HT-29 (cell line): ENCODE measurements around the gene ATP10A. TPM values are rescaled to one million over a fixed set of nuclear protein-coding genes. Genes with fewer than 3 reads are reported as not detected.
A peak's percentile ranks its signal among the peaks of the same experiment; 100 is the strongest.
"Not testable (repeated sequence)": the region's sequence is repeated elsewhere in the genome, so short reads cannot be mapped to it uniquely, and the experiment has no call there.

Source experiments
- DNase-seq: peaks from one replicate; pipeline ENCODE4 v3.0.0-alpha.2; 2015; ENCODE audit warnings: low spot score
- total RNA-seq: library from RNA; depleted of rRNA; stranded (reverse); fragments of >200 nt; shearing (Covaris generic); gene quantifications from 2 replicates; pipeline ENCODE4 v1.2.3, GENCODE V29; 2014

The ATP10A gene
- total RNA-seq, 1 experiment from 2014 or later: not detected

DNA sequence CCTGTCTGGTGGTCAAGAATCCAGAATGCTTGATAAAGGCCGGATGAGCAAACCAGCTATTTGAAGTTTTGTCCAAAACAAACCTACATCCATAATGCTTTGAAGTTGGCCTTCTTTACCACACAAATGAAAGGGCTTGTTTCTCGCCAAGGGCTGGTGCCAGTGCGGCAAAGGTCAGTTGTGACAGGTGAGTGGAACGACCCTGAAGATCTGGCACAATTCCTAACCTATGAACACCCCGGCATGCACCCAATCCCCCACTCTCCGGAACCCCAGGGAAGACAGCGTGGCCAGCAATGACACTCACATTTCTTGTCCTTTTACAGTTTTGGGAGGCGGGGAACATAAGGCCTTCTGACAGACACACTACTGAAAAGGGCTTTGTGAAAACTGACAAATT is 90.6 kb downstream of the ATP10A start:
- DNase-seq: no peak

GRCh38 chr15:25771736-25772135 is 91.4 kb downstream of the ATP10A start:
- DNase-seq: not testable (repeated sequence)

DNA sequence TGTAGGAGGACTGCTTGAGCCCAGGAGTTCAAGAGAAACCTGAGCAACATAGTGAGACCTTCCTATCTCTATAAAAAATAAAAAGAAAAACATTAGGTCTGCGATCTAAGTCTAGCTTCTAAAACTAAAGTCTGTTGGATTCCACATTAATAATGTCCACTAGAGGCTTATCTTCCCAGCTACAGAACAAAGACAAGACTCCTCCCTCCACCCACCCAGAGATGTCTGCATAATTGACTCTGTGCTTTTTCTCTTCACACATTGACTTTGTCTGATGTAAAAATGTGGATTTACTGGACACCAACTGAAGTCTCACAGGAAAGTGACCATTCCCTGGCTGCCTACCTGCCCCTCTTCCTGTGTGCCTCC is 91.8 kb downstream of the ATP10A start:
- no peak for DNase-seq

DNA sequence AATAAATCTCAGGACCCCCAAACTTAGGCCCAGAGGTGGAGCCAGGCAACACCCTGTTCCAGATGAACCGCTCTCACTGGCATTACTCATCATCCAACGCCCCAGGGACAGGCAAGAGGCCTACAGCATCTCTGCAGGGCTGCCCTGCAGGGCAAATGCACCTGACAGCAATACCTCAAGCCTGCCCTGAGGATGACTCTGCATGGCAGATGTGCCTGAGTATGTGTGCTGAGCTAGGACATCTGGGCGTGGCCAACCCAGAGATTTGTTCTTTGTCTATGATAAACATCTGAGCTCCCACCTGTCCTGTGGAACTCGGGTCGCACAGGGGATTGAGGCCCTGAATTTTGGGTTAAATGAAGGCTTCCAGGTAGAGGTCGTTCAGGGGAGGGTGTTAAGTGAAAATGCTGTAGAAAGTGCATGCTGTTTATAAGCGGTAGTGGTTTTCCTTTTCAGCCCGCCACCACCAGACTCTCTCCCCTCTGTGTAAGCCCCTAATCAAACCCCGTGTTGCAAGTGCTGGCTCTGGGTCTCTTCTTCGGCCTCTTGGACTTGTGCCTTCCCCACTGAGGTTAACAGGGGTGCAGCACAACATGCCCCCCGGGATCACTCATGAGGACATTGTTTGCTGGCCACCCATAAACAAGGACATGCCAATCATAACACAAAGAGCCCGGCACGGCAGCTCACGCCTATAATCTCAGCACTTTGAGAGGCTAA is 92.3 kb downstream of the ATP10A start:
- DNase-seq: no peak

GRCh38 chr15:25770031-25770430 is 93.1 kb downstream of the ATP10A start:
- DNase-seq: no peak

- no peak for DNase-seq
These were observed 94.9 kb downstream of the ATP10A start for GRCh38 chr15:25768271-25768670.

DNA sequence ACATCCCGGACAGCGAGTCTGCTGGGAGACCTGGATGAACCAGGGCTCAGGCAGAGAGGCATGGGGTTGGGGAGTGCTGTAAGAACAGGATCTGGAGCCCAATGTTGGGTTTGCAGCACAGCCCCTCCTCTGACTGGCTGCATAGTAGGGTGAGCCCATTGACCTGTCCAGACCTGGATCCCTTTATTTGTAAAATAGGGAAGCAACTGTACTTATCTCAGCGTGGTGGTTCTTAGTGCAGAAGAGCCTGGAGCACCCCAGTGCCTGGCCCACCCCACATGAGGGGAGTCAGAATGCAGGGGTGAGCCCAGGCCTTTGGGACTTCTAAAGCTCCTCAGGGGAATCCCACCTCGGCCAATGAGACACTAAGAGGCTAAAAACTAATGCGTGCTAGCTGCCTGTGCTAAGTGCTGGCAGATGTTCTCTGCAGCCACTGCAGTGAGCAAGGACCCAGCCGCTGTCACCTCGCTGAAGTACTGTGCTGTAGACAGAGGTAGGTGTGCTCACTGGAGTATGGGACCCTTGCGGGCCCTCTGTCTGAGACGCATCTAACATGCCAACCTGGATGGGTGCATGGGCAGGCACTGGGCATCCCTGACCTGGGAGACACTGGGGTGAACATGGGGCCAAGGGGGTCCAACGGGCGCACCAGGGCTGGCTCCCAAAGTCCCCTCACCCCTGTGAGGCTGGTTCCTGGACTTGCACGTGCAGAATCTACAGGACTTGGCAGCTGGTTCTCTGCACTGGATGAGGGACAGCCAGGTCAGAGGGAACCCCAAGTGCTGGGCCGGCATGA is 95.6 kb downstream of the ATP10A start:
- DNase-seq: no peak

DNA sequence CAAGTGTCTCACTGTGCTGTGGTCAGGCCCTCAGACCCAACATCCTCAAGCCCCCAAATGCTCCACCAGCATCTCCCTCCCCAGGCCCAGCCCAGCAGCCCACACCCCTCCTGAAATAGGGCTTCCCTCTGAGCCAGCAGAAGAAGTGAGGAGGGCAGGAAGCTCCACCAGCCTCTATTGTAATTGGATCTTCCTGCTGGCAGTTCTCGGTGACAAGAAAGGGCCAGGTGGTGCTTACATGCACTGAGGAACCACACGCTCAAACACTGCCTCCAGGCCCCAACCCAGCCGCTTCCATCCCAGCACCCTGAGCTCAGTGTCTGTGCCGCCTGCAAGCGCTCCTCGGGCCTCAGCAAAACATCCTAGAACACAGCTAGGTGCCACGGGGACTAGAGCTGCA is 96.7 kb downstream of the ATP10A start:
- no peak for DNase-seq

GRCh38 chr15:25764980-25765735 is 98.0 kb downstream of the ATP10A start:
- no peak for DNase-seq

DNA sequence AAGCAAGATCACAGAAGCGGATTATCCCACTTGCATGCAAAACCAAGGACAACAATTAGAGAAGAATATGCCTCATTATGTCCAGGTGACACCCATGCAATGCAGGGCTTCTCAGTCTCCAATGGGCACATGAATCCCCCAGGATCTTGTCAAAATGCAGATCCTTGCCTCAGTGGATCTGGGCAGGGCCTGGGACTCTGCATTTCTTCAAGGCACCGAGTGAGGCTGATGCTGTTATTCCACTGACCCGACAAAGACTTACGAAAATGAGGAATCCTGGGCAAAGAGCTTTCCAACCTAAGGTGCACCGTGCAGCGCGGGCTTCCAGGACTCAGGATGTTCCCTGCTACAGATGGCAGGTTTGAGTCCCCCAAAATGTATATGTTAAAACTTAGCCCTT is 99.2 kb downstream of the ATP10A start:
- DNase-seq: no peak

DNA sequence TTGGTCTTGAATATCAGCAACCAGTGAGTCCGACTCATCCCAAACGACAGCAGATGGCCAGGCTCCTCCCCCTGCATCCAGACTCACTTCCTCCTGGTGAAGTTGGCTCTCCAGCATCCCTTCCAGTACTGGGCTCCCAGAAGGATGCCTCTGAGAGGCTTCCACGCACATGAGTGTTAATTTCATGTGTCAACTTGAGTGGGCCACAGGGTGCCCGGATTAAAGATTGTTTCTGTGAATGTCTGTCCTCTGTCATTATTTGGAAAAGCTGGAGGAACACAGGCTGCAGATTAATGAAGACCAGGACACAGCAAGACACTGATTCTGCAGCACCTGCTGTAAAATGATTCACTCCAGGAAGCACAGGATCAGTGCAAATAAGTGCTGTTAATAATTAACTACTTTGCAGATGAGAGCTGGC is 99.8 kb downstream of the ATP10A start:
- peak; percentile 30 for DNase-seq

GRCh38 chr15:25761971-25762662 is 101.0 kb downstream of the ATP10A start:
- DNase-seq: no peak

GRCh38 chr15:25759421-25759820 is 103.7 kb downstream of the ATP10A start:
- no peak for DNase-seq

GRCh38 chr15:25758612-25759011 is 104.5 kb downstream of the ATP10A start:
- DNase-seq: not testable (repeated sequence)

DNA sequence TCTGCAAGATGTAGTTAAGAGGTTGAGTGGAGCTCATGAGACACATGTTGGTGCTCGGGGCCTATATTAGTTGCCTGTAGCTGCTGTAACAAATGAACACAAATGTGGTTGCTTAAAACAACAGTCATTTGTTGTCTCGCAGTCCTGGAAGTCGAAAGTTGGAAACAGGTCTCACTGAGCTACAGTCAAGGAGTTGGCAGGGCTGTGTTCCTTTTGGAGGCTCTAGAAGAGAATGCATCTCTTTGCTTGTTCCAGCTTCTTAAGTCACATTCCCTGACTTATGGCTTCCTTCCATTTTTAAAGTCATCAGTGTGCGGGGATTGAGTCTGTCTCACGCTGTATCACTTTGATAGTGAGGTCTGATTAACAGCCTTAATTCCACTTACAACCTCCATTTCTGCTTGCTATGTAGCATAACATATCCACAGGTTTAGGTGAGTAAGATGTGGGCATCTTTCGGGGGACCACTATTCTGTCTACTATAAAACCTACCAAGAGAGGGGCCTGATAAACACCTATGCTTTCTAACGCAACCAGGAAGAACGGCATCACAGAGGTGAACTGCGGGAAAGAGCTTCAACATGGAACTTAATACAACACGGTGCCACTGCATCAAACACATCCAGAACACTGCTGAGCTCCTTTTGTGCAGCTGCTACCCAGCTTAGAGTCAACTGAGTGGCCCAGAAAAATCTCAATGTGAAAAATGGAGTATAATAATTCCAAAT is 119.4 kb downstream of the ATP10A start:
- DNase-seq: no peak

- DNase-seq: no peak
These were observed 120.2 kb downstream of the ATP10A start for GRCh38 chr15:25742776-25743547.

- no peak for DNase-seq
These were observed 120.9 kb downstream of the ATP10A start for GRCh38 chr15:25742041-25742730.

GRCh38 chr15:25741256-25741580 is 121.9 kb downstream of the ATP10A start:
- no peak for DNase-seq

GRCh38 chr15:25740383-25741255 is 122.5 kb downstream of the ATP10A start:
- DNase-seq: no peak
